GM18519 (cell line): ENCODE data around the gene TPPP2.

Source experiments
- ATAC-seq: cut with Tn5 transposase; IDR thresholded peaks from one replicate; pipeline ENCODE4 v1.9.1; 2021; ENCODE audit warnings: mild to moderate bottlenecking, moderate library complexity; ENCODE audit not compliant: unreplicated experiment, low FRiP score

TPPP2 gene

DNA sequence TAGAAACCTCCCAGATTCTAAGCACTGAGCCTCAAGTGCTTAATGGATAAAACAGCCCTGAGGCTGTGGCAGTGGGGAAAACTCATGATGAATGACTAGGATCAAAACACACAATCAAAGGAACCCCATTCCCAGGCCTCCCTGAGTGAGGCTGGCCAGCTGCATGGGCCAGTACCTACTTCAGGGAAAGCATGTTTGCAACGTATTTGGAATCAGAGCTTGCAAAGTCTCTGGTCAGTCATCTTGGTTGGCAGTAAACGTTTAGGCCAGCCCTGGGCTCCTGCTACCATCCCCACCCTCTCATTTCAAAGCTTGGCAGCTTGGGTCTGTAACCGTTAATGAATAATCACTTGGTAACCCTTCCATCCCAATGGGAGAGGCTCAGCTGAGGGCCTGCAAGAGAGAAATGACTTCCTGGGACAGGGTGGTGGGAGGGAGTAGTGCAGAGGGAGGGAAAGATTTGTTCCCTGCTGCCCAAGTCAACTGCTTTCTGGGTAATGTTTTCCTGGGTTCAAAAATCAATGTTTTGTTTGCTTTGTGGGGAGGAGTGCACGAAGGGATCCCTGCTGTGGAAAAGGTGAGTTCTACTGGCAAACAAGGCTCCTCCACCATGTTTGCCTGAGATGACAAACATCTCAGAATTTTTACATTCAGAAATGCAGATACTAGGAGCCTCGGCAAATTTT, 25.6 kb downstream of the TPPP2 start:
- no peak for ATAC-seq

DNA sequence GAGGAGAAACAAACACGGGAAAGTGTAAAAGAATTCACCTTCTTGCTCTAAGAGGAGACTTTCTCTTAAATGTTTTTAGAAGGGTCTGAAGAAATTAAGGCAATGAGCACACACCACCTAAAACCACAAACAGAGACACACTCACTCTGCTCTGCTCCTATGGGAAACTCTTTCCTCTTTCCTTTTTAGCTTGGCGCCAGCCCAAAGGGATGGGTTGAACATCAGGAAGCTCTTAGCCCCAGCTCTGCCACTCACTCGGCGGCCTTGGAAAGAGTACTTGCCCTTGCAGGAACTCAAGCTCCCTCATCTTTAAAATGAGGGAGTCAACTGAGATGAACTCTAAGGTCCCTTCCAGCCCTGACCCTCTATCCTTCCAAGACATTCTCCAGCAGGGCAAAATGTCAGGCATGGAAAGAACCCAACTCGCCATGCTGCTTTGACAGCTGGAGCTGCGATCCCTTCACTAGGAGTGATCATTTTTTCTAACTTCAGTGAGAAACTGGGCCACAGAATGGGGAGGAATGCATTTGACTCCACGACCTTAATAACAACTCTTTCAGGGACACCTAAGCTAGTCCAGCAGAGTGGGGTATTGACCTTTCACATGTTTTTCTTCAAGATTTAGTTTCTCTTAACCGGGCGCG, 26.6 kb downstream of the TPPP2 start:
- no peak for ATAC-seq

DNA sequence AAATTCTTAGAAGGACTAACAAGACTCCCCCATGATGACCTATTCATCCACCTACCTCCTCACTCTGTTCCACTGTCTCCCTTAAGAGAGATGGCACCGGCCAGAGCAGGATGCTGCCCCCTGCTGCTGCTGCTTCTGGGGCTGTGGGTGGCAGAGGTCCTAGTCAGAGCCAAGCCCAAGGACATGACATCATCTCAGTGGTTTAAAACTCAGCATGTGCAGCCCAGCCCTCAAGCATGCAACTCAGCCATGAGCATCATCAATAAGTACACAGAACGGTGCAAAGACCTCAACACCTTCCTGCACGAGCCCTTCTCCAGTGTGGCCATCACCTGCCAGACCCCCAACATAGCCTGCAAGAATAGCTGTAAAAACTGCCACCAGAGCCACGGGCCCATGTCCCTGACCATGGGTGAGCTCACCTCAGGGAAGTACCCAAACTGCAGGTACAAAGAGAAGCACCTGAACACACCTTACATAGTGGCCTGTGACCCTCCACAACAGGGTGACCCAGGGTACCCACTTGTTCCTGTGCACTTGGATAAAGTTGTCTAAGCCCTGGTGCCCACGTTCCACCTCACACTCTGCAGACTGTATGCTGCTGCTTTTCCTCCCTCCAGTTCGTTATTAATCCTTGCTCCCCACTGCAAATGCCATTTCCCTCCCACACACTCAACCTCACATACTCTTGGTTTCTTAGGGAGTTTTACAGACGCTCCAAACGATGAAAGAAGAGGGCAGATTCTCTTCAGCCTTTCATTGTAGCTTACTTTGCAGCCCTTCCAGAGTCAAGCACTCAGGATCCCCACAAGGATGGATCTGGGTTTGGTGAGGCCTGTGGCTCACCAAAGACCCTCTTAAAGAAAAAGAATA, 28.0 kb downstream of the TPPP2 start, which contains the start of gene RNASE8:
Gene RNASE8 (plus strand): TSS at position 20 of the 873 bp plus-strand sequence. CDS start 71 bp downstream, at position 91.
- no peak for ATAC-seq

DNA sequence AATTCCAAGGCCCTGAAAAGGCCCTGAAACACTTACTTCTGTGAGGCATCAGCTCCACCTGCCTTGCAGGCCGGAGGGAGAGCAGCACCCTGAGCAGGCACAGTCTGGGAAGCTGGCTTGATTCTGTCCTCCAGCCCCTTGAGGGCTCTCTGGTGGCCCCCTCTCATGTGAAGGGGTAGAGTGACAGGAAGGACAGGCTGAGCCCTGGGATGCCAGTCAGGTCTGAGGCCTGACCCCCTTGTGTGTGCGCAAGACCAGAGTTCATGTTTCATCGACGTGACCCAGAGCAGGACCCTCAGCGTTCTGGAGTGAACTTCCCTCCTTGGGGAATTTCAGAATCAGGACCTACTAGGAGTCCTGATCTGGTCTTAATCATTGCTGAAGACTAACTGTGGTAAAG, 28.9 kb downstream of the TPPP2 start:
- ATAC-seq = no peak

DNA sequence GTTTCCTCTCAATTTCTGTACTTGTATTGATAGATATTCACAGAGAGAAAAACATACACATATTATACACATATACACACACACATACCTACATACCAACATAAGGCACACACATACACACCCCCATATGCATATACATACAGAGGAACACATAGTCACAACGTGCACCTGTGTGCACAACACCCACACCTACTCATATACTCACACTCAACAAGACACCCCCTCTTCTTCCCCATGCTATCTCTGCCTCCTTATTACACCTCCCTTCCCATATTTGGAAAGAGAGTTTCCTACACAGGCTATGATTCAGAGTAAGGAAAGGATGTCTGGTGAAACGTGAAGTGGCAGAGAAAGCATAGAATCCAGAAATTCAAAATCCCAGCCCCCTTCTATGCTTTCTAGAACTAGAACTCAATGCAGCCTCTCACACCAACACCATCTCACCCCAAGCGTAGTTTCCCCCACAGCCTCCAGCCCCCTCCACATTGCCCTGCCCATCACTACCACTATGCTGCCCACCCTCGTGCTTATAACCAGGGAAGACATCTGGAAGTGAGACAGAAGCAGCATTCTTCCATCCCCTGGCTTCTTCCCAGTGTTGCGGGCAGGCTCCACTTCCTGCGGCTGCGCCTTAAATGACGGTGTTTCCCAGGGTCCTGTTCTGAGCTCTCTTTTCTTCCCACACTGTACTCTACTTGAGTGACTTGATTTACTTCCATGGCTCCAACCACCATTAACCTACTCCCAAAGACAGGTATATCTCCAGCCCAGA, 30.0 kb downstream of the TPPP2 start:
- no peak for ATAC-seq

DNA sequence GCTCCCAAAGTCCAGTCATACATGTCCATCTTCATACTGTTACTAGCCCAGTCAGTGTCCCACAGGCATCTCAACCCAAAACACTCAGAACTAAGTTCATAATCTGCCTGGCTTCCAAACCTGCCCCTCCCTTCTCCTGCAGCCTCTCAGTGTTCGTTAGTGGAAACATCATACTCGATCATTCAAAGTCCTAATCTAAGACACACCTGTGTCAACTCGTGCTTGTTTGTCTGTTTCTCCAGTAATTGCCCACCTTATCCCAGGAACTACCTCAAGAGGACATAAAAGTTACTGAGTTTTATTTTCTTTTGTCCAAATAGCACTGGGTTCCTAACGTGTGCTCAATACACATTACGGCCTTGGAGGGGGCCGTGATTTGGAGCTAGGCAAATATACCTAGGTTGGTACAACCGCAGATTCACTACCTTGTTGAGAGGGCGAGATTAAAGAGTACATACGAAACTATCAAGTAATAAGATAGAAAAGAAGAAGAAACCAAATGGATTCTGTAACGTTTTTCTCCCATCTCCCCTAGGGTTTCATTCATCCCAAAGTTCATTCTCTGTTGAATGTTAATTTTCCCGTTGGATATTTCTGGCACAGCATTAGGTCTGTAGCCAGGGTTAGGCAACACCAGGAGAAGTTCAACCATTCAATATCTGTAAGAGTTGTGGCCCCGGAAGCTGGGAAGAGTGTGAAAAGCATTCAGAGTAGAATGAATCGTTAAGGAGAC, 30.8 kb downstream of the TPPP2 start:
- no peak for ATAC-seq

DNA sequence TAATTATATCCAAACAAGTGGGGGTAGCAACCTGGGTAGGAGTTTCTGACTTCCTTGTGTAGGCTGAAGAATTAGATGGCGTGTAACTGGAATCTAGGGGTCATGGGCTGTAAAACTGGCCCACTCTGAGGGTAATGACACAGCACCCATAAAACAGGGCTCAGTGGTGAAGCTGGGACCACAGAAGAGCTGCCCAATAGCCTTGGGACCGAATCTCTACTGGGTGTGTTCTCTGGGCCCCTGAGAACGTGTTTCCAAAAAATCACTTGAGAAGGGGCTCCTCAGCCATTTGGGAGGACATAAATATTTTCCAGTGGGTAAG, 31.3 kb downstream of the TPPP2 start:
- no peak for ATAC-seq

DNA sequence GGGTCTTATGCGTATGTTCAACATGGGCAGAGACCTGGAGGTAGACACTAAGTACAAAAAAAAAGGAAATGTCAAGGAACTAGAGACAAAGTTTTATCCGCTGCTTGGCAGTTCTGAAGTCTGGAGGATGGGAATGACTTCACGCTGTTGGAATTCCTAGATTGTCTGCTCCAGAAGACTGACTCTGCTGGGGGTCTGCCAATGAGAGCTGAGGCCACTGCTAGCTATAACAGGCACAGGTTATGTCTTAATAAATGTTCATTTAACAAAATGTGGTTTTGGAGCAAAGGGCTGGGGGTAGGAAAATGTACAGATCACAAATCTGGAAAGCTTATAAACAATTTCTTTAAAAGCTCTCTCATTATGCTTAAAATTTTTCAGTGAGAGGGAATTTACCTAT, 33.5 kb downstream of the TPPP2 start:
- no peak for ATAC-seq

DNA sequence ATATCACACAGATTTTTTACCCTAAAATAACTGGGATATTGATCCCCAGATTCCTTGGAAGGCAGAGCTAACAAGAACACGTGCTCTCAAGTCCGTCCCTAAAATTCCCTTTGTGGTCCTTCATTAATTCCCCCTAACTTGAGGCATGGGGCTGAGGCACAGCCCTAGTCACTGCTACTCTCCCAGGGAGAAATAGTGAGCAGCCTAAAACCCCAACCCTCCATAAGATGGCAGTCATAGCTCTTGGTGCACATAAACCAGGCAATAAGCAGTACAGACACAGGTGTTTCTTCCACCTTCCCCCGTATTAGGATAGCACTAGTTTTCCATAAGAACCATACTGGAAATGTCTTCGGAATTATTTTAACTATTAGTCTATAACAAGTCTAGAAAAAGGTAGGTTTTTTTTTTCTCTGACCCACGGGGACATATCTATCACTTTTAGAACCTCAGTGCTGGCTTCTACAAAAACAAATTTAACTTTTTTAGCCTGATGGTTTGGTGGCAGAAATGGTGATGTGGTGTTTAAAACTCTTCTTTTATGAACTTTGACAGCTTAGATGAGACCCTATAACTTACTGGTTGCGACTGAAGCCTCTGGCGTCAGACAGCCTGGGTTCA, 37.0 kb downstream of the TPPP2 start:
- ATAC-seq = no peak

DNA sequence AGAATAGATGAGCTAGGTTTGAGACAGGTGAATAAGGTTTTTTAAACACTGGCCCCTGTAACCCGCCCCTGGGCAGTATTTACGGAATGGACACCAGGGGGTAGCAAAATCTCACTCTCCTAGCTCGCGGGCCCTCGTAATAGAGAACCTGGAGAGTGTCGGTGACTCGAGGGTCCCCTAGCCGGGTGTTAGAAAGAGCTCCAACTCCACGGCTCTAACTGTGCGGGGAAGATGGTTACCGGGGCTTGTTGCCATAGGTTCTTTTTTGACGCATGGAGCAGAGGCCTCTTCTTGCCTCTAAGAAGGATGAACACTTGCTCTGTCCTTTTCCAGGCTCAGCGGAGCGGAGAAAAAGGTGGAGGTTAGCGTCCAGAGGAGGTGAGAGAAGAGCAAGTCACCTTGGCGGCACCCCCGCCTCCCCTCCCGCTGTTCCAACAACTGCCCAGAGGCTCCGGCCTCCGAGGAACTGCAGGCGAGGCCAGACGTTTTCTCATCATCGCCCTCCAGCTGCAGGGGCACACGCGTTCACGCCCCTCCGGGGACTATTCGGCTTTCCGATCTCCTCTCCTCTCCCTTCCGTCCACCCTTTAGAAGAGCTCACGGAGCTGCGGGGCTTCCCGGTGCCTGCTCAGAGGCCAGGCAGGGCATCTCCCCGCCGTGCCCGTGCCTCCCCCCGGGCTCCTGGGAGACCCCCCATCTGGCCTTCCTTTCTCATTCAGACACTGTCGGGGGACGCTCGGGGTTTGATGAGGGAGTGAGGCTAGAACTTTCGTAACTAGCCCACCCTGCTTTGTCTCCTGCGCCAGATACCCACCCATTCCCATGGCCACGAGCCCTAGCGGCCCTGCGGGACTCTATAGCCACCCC, 38.7 kb downstream of the TPPP2 start:
- ATAC-seq = no peak

DNA sequence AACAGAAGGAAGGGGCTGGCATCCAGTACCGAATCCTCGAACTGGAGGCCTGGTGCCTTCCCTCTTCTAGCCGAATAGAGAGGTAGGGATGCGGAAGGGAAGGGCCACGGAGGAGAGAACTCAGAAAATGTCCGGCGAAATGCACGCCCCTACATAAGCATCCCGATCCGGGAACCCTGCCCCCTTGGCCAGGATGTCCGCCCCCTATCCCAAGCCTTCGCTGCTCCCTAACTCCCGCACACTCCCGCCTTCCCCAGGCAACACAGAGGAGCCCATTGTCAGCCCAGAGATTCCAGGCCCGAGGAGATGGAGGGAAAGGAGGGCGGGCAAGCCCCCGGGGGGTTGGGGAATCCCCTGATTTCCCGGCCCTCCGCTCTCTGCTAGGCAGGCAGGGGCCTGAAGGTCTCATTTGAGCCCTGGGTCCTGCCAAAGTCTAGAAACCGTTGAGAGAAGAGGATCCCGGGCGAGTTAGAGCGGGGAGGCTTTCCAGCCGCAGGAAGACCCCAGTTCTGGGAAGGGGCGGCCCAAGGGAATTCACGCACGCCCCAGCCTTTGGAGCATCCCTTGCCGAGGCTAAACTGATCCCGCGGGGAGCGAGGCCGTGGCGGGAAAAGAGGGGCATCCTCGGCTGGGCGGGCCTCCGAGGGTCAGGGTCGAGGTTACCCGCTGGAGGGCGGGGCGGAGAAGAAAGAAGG, 39.5 kb downstream of the TPPP2 start:
- no peak for ATAC-seq

DNA sequence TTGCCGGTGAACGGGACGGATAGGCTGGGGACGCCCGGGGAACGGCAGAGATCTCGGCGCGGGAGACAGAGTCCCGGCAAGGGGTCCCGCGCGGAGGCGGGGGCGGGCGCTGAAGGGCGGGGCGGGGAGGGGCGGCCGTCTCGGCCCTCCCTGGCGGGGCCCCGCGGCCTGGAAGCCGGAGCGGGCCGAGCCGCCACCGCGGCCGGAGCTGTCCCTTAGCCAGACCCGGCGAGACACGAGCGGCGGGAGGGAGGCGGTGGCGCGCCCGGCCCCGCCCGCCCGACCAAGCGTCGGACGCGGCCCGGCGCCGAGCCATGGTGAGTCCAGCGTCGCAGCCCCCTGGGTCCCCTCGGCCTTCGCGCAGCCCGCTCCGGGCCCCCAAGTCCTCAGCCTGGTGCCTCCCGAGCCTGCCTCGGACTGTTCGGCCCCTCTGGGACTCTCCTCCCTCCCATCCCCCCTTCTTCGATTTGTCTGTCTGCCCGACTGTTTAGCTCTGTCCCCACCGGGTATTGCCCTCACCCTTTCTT, 40.1 kb downstream of the TPPP2 start, which contains the start of gene ARHGEF40:
Gene ARHGEF40 (plus strand): TSS at position 222 of the 527 bp plus-strand sequence. CDS start 93 bp downstream, at position 315.
- ATAC-seq = no peak

DNA sequence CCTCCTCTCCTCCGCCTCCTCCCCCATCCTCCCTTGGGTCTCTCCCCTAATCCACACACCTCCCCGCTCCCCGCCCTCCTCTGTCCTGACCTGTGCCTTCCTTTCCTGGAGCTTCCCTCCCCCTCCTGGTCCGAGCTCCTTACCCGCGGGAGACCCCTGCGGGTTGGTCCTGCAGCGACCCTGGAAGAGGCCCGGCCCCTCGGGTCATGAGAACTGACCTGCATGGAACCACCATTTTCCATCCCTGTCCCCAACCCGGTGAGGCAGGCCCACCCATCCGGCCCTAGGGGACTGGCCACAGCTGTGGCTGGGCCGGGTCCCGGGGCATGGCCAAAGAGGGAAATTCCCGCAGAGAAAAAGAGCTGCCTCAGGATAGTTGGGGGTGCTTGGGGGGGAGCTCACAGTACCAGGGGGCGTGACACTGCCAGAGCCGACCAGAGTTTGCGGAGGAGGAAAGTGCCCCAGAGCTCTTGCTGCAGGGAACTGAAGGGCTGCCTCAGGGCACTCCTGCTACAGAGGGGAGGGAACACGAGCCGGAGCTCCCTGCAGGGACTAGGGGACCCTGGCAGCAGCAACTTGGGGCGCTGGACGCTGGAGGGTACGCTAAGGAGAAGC, 40.7 kb downstream of the TPPP2 start:
- ATAC-seq = no peak

DNA sequence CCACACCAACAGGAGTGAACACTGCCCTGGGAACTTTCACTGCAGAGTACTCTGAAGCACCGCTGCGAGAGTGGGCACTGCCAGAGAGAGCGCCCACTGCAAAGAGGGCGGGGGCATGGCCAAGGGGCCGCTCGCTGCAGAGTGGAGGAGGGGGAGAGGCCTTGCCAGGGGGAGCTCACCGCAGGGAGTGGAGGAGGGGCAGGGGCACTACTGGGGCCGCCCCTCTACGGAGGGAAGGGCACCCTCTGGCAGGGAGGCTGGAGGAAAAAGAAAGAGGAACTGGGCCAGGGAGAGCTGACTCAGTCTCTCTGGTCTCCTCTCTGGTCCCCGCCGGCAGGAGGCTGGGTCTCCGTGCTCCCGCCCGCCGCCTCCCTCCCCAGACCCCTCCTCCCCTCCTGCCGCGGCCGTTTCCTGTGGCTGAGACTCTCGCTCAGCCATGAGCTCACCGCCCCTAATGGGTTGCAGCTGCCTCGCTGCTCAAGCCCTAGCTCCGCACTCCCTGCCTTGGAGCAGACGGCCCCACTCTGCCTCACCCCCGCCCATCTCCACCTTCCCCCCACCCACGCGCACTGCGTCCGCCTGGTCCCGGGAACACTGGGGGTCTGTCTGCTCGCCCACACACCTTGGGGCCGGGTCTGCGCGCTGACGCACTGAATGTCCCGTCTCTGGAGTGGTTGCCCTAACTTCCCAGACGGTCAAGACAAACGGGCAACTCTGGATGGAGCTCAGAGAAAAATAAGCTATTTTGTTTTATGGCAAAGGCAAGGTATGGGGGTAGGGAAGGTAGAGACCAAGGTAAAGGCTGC, 41.4 kb downstream of the TPPP2 start:
- ATAC-seq = peak; percentile 56

DNA sequence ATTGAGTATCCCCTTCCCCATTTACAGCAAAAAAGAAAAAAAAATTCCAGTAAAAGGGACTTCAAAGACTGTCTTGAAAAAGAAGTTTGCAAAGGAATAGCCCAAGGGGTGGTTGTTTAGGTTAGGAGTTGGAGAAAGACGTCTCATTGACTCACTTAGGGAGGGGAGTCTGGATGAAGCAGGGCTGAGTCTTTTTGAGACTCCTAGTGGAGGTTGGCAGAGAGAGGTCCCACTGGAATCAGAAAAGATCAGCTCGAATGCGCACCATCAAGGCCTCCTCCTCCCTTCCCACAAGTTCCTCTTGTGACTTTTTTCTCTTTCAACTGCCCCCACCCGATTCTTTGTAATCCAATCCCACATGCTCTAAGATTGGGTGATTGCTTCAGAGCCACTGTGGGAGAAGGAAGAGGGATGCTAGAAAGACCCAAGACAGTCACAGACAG, 42.0 kb downstream of the TPPP2 start:
- ATAC-seq = no peak

DNA sequence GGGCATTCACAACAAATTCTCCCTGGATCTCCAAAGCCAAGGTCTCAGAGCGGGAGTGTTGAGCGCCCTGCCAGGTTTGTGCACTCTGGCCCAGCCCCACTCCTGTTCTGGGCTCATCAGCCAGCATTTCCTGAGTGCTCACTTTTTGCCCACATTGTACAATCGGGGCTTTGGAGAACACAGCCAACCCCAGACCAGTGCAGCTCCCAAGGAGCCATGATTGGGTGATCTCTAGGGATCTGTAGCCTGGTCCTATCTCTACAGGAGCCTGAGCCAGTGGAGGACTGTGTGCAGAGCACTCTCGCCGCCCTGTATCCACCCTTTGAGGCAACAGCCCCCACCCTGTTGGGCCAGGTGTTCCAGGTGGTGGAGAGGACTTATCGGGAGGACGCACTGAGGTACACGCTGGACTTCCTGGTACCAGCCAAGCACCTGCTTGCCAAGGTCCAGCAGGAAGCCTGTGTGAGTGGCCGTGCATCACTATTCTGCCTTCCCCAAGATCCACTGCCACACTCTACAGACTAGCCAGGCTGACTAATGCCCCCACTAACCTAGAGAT, 42.8 kb downstream of the TPPP2 start:
- no peak for ATAC-seq
